Fibroblast of lung (primary cell): ENCODE measurements around the gene CCDC80.

ENCODE experiments used
- EZH2 ChIP-seq: IDR thresholded peaks from 2 replicates; pipeline ENCODE4 v1.5.1; 2012; ENCODE audit warnings: low read length, control low read depth, mild to moderate bottlenecking; ENCODE audit errors: missing control alignments
- TF ChIP-seq, protein P1 (sequence below), 2 donors: IDR thresholded peaks in 1 of 2; conservative IDR thresholded peaks in 1 of 2; 1 replicate in 1 of 2; 2 replicates in 1 of 2; pipeline ENCODE4 v1.5.1; 2011 to 2012; ENCODE audit warnings: low read length in 2 of 2, control low read depth in 1 of 2, inconsistent platforms in 1 of 2, low read depth in 1 of 2, mild to moderate bottlenecking in 1 of 2

DNA sequence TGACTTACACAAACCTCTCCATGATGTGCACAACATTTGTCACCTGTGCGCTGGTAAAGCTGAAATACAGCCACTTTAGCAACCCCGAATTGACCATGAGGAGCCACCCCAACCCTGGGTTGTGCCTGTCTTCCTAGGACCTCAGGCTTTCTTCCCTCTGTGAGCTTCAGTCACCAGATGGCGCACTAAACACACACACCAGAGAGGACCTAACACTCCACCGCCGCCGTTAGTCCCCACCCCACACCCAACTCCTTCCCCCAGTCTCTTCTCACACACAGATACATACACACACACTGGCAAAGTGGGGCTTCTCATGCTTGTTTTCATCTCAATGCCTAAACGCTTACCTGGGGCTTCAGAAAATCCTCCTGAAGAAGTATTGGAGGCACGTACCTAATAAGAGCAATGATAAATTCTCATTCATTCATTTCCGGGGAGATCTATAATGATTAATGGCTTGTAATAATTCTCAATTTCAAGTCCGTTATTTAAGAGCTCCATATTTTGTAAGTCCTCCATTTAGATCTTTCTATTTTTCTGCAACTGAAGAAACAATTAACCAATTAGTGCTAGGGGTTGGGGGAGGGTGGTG is 2.1 kb upstream of the CCDC80 start:
- TF ChIP-seq, protein P1, sequence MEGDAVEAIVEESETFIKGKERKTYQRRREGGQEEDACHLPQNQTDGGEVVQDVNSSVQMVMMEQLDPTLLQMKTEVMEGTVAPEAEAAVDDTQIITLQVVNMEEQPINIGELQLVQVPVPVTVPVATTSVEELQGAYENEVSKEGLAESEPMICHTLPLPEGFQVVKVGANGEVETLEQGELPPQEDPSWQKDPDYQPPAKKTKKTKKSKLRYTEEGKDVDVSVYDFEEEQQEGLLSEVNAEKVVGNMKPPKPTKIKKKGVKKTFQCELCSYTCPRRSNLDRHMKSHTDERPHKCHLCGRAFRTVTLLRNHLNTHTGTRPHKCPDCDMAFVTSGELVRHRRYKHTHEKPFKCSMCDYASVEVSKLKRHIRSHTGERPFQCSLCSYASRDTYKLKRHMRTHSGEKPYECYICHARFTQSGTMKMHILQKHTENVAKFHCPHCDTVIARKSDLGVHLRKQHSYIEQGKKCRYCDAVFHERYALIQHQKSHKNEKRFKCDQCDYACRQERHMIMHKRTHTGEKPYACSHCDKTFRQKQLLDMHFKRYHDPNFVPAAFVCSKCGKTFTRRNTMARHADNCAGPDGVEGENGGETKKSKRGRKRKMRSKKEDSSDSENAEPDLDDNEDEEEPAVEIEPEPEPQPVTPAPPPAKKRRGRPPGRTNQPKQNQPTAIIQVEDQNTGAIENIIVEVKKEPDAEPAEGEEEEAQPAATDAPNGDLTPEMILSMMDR (conservative IDR thresholded peaks at IDR 0.05 in 1 of 2, IDR thresholded peaks at IDR 0.05 in 1 of 2; ENCODE audit: low read depth in 1 of 2, low read length in 2 of 2) = peak; percentile 90 to 94
- TF ChIP-seq EZH2 = no peak
